HepG2 (cell line): ENCODE measurements around the gene IGFBP6. TPM values are rescaled to one million over a fixed set of nuclear protein-coding genes. Genes with fewer than 3 reads are reported as not detected.

Experiments used
- ARID2 ChIP-seq: sonication (generic); formaldehyde crosslinking; IDR thresholded peaks from 2 replicates; pipeline ENCODE4 v1.8.1; 2022; ENCODE audit warnings: mild to moderate bottlenecking, missing genetic modification reagents, borderline replicate concordance
- ATRX ChIP-seq: sonication (generic); formaldehyde crosslinking; IDR thresholded peaks from 2 replicates; pipeline ENCODE4 v1.4.0; 2020; ENCODE audit warnings: missing genetic modification reagents, borderline replicate concordance
- DNMT1 ChIP-seq: sonication (generic); formaldehyde crosslinking; IDR thresholded peaks from 2 replicates; pipeline ENCODE4 v1.5.1; 2020; ENCODE audit warnings: mild to moderate bottlenecking, missing genetic modification reagents
- NCOA1 ChIP-seq: sonication (generic); formaldehyde crosslinking; IDR thresholded peaks from 2 replicates; pipeline ENCODE4 v1.9.0; 2021; ENCODE audit warnings: missing genetic modification reagents
- PCBP2 ChIP-seq: fragments of 200-400 bp; formaldehyde crosslinking; optimal IDR thresholded peaks from 2 replicates; pipeline ENCODE3; 2018; ENCODE audit warnings: low read length, low read depth; ENCODE audit not compliant: poor library complexity, severe bottlenecking
- POLR2AphosphoS2 ChIP-seq: IDR thresholded peaks from 2 replicates; pipeline ENCODE4 v1.6.1; 2011; ENCODE audit warnings: low read depth, low read length, improper control_type of control experiment
- RAD21 ChIP-seq: fragments of 450-650 bp; formaldehyde crosslinking; IDR thresholded peaks from 2 replicates; pipeline ENCODE4 v1.5.0; 2020; ENCODE audit warnings: mild to moderate bottlenecking
- SMC3 ChIP-seq: IDR thresholded peaks from 2 replicates; pipeline ENCODE4 v1.6.1; 2011; ENCODE audit warnings: low read length, improper control_type of control experiment
- ZNF337 ChIP-seq: sonication (generic); formaldehyde crosslinking; IDR thresholded peaks from 2 replicates; pipeline ENCODE4 v1.5.1; 2020; ENCODE audit warnings: missing genetic modification reagents, low read depth, mild to moderate bottlenecking, borderline replicate concordance
- ZNF350 ChIP-seq: sonication (generic); formaldehyde crosslinking; IDR thresholded peaks from 2 replicates; pipeline ENCODE4 v1.4.0; 2020; ENCODE audit warnings: mild to moderate bottlenecking, low read depth, missing genetic modification reagents, borderline replicate concordance
- ZNF777 ChIP-seq: sonication (generic); formaldehyde crosslinking; IDR thresholded peaks from 2 replicates; pipeline ENCODE4 v1.4.0; 2020; ENCODE audit warnings: missing genetic modification reagents
- polyA plus RNA-seq, 8 experiments: library from polyadenylated mRNA; depleted of rRNA in 3 of 8; stranded (reverse) in 7 of 8; unstranded in 1 of 8; fragments of >200 nt; fragmentation: Illumina TruSeq in 4 of 8; extraction: Trizol in 4 of 8; gene quantifications; 2 replicates each; pipeline versions ENCODE4 v1.2.1 to v1.2.3, GENCODE V29; 2011 to 2016; ENCODE audit warnings: low read depth in 4 of 8, missing spikeins in 1 of 8, mixed read lengths in 1 of 8; ENCODE audit not compliant: insufficient read depth in 1 of 8
- total RNA-seq, 5 experiments: library from RNA; depleted of rRNA; stranded (reverse); fragments of >200 nt; fragmentation: Illumina TruSeq; extraction: Trizol; gene quantifications; 2 replicates each; pipeline ENCODE4 v1.2.3, GENCODE V29; 2016; ENCODE audit warnings: low read depth in 1 of 5
- TF ChIP-seq, protein P1 (sequence below): sonication (generic); formaldehyde crosslinking; IDR thresholded peaks from 2 replicates; pipeline ENCODE4 v1.4.0; 2020; ENCODE audit warnings: missing genetic modification reagents, borderline replicate concordance
- TF ChIP-seq, protein P2 (sequence below): sonication (generic); formaldehyde crosslinking; IDR thresholded peaks from 2 replicates; pipeline ENCODE4 v1.5.0; 2020; ENCODE audit warnings: missing genetic modification reagents
- TF ChIP-seq, protein P3 (sequence below): sonication (generic); formaldehyde crosslinking; IDR thresholded peaks from 2 replicates; pipeline ENCODE4 v1.4.0; 2020; ENCODE audit warnings: missing genetic modification reagents
- TF ChIP-seq, protein P4 (sequence below): sonication (generic); formaldehyde crosslinking; IDR thresholded peaks from 2 replicates; pipeline ENCODE4 v1.5.1; 2020; ENCODE audit warnings: mild to moderate bottlenecking, missing genetic modification reagents, moderate library complexity

The IGFBP6 gene
- total and polyA plus RNA-seq, 2 of the 13 experiments (the other 11 are each of a cell fraction or from before 2014, with no cell fraction given) = 3.9 to 25.2 TPM

DNA sequence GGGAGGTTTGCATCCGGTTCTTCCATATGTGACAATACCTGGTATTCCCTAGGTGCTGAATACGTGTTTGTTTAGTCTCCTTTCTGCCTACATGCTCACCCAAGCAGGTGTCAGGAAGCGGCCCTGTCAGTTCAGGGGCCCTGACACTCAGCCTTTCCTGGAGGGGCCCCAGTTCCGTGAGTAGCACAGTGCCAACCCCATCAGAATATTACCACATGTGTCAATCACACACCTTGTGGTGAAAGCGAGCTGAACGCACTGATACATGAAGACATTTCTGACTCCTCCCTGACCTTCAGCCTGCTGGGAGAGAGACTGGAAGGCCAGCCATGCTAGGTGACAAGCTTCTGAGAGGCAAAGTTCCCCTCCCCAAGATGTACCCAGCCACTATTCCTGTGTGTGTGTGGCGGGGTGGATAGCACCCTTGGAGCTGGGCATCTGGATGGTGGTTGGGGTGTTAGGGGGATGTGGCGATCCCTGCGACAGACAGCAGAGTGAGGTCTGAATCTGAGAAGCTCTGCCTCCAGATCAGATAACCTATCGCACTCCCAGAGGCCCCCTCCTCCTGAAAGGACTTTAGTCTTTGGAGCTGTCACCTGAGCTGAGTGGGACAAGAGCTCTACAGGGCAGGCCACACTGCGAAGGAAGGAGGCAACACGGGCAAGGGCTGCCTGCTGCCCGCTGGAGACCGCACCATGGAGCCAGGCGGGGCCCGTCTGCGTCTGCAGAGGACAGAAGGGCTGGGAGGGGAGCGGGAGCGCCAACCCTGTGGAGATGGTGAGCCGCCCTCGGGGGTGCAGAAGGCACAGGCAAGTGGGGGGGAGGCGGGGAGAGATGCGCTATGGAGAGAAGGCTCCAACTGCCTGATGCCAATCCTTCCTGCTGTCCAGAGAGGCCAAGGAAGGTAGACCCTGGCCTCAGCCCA, 5.7 kb downstream of the IGFBP6 start, which contains the start of gene SOAT2 (continued):
- TF ChIP-seq, protein P1, sequence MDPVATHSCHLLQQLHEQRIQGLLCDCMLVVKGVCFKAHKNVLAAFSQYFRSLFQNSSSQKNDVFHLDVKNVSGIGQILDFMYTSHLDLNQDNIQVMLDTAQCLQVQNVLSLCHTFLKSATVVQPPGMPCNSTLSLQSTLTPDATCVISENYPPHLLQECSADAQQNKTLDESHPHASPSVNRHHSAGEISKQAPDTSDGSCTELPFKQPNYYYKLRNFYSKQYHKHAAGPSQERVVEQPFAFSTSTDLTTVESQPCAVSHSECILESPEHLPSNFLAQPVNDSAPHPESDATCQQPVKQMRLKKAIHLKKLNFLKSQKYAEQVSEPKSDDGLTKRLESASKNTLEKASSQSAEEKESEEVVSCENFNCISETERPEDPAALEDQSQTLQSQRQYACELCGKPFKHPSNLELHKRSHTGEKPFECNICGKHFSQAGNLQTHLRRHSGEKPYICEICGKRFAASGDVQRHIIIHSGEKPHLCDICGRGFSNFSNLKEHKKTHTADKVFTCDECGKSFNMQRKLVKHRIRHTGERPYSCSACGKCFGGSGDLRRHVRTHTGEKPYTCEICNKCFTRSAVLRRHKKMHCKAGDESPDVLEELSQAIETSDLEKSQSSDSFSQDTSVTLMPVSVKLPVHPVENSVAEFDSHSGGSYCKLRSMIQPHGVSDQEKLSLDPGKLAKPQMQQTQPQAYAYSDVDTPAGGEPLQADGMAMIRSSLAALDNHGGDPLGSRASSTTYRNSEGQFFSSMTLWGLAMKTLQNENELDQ (CRISPR knock-in tag) = no peak
- no peak for TF ChIP-seq ATRX (CRISPR knock-in tag)
- TF ChIP-seq SMC3 = no peak
- 0 out of 2 replicates have a peak, but pooled peaks have one; percentile 15 for TF ChIP-seq ZNF777
- TF ChIP-seq, protein P2, sequence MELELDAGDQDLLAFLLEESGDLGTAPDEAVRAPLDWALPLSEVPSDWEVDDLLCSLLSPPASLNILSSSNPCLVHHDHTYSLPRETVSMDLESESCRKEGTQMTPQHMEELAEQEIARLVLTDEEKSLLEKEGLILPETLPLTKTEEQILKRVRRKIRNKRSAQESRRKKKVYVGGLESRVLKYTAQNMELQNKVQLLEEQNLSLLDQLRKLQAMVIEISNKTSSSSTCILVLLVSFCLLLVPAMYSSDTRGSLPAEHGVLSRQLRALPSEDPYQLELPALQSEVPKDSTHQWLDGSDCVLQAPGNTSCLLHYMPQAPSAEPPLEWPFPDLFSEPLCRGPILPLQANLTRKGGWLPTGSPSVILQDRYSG (CRISPR knock-in tag) = no peak
- TF ChIP-seq PCBP2 = no peak
- no peak for TF ChIP-seq POLR2AphosphoS2
- TF ChIP-seq, protein P3, sequence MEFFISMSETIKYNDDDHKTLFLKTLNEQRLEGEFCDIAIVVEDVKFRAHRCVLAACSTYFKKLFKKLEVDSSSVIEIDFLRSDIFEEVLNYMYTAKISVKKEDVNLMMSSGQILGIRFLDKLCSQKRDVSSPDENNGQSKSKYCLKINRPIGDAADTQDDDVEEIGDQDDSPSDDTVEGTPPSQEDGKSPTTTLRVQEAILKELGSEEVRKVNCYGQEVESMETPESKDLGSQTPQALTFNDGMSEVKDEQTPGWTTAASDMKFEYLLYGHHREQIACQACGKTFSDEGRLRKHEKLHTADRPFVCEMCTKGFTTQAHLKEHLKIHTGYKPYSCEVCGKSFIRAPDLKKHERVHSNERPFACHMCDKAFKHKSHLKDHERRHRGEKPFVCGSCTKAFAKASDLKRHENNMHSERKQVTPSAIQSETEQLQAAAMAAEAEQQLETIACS (CRISPR knock-in tag) = no peak
- no peak for TF ChIP-seq RAD21 (CRISPR knock-in tag)
- no peak for TF ChIP-seq ZNF337 (CRISPR knock-in tag)
- 0 out of 2 replicates have a peak, but pooled peaks have one; percentile 54 for TF ChIP-seq NCOA1 (CRISPR knock-in tag)
- TF ChIP-seq ARID2 (CRISPR knock-in tag) = no peak
- TF ChIP-seq ZNF350 (CRISPR knock-in tag) = peak; percentile 25; the same call in 1 of the 2 replicates
- TF ChIP-seq, protein P4, sequence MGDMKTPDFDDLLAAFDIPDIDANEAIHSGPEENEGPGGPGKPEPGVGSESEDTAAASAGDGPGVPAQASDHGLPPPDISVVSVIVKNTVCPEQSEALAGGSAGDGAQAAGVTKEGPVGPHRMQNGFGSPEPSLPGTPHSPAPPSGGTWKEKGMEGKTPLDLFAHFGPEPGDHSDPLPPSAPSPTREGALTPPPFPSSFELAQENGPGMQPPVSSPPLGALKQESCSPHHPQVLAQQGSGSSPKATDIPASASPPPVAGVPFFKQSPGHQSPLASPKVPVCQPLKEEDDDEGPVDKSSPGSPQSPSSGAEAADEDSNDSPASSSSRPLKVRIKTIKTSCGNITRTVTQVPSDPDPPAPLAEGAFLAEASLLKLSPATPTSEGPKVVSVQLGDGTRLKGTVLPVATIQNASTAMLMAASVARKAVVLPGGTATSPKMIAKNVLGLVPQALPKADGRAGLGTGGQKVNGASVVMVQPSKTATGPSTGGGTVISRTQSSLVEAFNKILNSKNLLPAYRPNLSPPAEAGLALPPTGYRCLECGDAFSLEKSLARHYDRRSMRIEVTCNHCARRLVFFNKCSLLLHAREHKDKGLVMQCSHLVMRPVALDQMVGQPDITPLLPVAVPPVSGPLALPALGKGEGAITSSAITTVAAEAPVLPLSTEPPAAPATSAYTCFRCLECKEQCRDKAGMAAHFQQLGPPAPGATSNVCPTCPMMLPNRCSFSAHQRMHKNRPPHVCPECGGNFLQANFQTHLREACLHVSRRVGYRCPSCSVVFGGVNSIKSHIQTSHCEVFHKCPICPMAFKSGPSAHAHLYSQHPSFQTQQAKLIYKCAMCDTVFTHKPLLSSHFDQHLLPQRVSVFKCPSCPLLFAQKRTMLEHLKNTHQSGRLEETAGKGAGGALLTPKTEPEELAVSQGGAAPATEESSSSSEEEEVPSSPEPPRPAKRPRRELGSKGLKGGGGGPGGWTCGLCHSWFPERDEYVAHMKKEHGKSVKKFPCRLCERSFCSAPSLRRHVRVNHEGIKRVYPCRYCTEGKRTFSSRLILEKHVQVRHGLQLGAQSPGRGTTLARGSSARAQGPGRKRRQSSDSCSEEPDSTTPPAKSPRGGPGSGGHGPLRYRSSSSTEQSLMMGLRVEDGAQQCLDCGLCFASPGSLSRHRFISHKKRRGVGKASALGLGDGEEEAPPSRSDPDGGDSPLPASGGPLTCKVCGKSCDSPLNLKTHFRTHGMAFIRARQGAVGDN (CRISPR knock-in tag) = peak; percentile 90
- TF ChIP-seq DNMT1 = no peak
